ENCODE results near the gene KCNN3. TPM values are rescaled to one million over a fixed set of nuclear protein-coding genes. Genes with fewer than 3 reads are reported as not detected.

KCNN3 gene
- total and polyA plus RNA-seq, 2 of the 8 experiments (the other 6 are each of a cell fraction or from before 2014, with no cell fraction given): 2.8 to 3.7 TPM

- TF ChIP-seq CHD7 (IDR thresholded peaks at IDR 0.05; ENCODE audit: insufficient replicate concordance, low read length): no peak
- no peak for TF ChIP-seq RXRA (IDR thresholded peaks at IDR 0.05; ENCODE audit: insufficient read depth, low read depth, low read length)
Measured at GRCh38 chr1:154745286-154745731, 124.8 kb downstream of the KCNN3 start (continued).
